A549 (cell line): ENCODE measurements around the gene MAB21L3. TPM values are rescaled to one million over a fixed set of nuclear protein-coding genes. Genes with fewer than 3 reads are reported as not detected.

Experiments
- ATAC-seq, 2 experiments: fragments of 200-7000 bp in 1 of 2; fragments of >200 bp in 1 of 2; cut with Nextera tagmentation in 1 of 2; cut with Tn5 transposase in 1 of 2; 3 replicates each; pipeline versions ENCODE4 v1.8.0 to v1.9.1; 2018 to 2020; ENCODE audit warnings: mild to moderate bottlenecking in 1 of 2, moderate library complexity in 1 of 2
- CTCF ChIA-PET: fragments of 300-600 bp; sonication (Branson Sonifier 250); formaldehyde crosslinking; extraction: SDS; loops from one replicate; lab custom pipeline; 2021; ENCODE audit warnings: antibody characterized with exemption, inconsistent platforms; lab: Yijun Ruan, JAX
- POLR2A ChIA-PET: fragments of 350-600 bp; formaldehyde crosslinking; extraction: SDS; loops from one replicate; lab custom pipeline; 2021; ENCODE audit warnings: antibody characterized with exemption, inconsistent platforms; lab: Yijun Ruan, JAX
- DNase-seq, 2 experiments: peaks; one replicate each; pipeline versions ENCODE4 v3.0.0 to v3.0.0-alpha.2; 2011 to 2016; ENCODE audit warnings: low read depth in 1 of 2, low spot score in 1 of 2
- FAIRE-seq: peaks from 2 replicates; lab custom pipeline; 2011; peaks lifted over from hg19 to GRCh38; lab: Jason Lieb, UNC
- H3K27ac ChIP-seq, 2 experiments: fragments of >200 bp; sonication (Bioruptor Twin); formaldehyde crosslinking; 3 replicates each; pipeline ENCODE4 v1.5.1; 2016 to 2017
- H3K4me1 ChIP-seq: fragments of >200 bp; sonication (Bioruptor Twin); formaldehyde crosslinking; 3 replicates; pipeline ENCODE4 v1.6.1; 2016
- H3K4me2 ChIP-seq: fragments of >200 bp; sonication (Bioruptor Twin); formaldehyde crosslinking; 3 replicates; pipeline ENCODE4 v1.6.1; 2016
- H3K4me3 ChIP-seq: fragments of >200 bp; sonication (Bioruptor Twin); formaldehyde crosslinking; 3 replicates; pipeline ENCODE4 v1.5.1; 2016
- H3K9me3 ChIP-seq: fragments of >200 bp; sonication (Bioruptor Twin); formaldehyde crosslinking; 3 replicates; pipeline ENCODE4 v1.6.1; 2016
- BHLHE40 ChIP-seq: IDR thresholded peaks from 2 replicates; pipeline ENCODE4 v1.6.1; 2012; ENCODE audit warnings: low read depth, low read length, inconsistent platforms
- CBX8 ChIP-seq: fragments of 200-600 bp; sonication (generic); IDR thresholded peaks from 2 replicates; pipeline ENCODE4 v1.6.1; 2016
- CHD2 ChIP-seq: fragments of 150-350 bp; IDR thresholded peaks from 2 replicates; pipeline ENCODE4 v1.6.1; 2014; ENCODE audit warnings: low read length; ENCODE audit not compliant: partially characterized antibody
- EHF ChIP-seq: fragments of 250-450 bp; sonication (Bioruptor Pico); IDR thresholded peaks from 2 replicates; pipeline ENCODE4 v1.5.0; 2020; ENCODE audit warnings: mild to moderate bottlenecking
- FOSB ChIP-seq: fragments of 250-450 bp; sonication (Bioruptor Pico); IDR thresholded peaks from 2 replicates; pipeline ENCODE4 v1.5.0; 2020; ENCODE audit warnings: mild to moderate bottlenecking, moderate library complexity
- FOXS1 ChIP-seq: fragments of 250-450 bp; sonication (Bioruptor Pico); IDR thresholded peaks from 2 replicates; pipeline ENCODE4 v1.5.0; 2020; ENCODE audit warnings: mild to moderate bottlenecking, moderate library complexity
- HEYL ChIP-seq: fragments of 250-450 bp; sonication (Bioruptor Pico); IDR thresholded peaks from 2 replicates; pipeline ENCODE4 v1.8.0; 2021; ENCODE audit warnings: mild to moderate bottlenecking, moderate library complexity
- JUN ChIP-seq, 2 experiments: fragments of >200 bp; sonication (Bioruptor Twin); formaldehyde crosslinking; IDR thresholded peaks; 2 replicates in 1 of 2; 3 replicates in 1 of 2; pipeline ENCODE4 v1.6.1; 2016 to 2017
- MAFK ChIP-seq: fragments of 450-650 bp; IDR thresholded peaks from 2 replicates; pipeline ENCODE4 v1.6.1; 2014; ENCODE audit not compliant: partially characterized antibody
- MAZ ChIP-seq: fragments of 150-350 bp; IDR thresholded peaks from 2 replicates; pipeline ENCODE4 v1.6.1; 2014; ENCODE audit warnings: antibody characterized with exemption, low read depth, low read length, borderline replicate concordance
- MYC ChIP-seq: IDR thresholded peaks from 2 replicates; pipeline ENCODE4 v1.6.1; 2012; ENCODE audit warnings: mild to moderate bottlenecking, inconsistent platforms, low read length, improper control_type of control experiment, borderline replicate concordance
- POLR2AphosphoS2 ChIP-seq: conservative IDR thresholded peaks from 2 replicates; pipeline ENCODE4 v1.6.1; 2012; ENCODE audit warnings: low read length, improper control_type of control experiment, inconsistent platforms
- RAD21 ChIP-seq, 2 experiments: fragments of >200 bp in 1 of 2; sonication (Bioruptor Twin) in 1 of 2; formaldehyde crosslinking in 1 of 2; IDR thresholded peaks in 1 of 2; conservative IDR thresholded peaks in 1 of 2; 2 replicates in 1 of 2; 3 replicates in 1 of 2; pipeline ENCODE4 v1.6.1; 2012 to 2018; ENCODE audit warnings: inconsistent platforms in 1 of 2
- REST ChIP-seq: fragments of 200-600 bp; sonication (generic); IDR thresholded peaks from 2 replicates; pipeline ENCODE4 v1.6.1; 2016; ENCODE audit warnings: antibody characterized with exemption, mild to moderate bottlenecking, moderate library complexity
- RFX5 ChIP-seq: fragments of 450-650 bp; IDR thresholded peaks from 2 replicates; pipeline ENCODE4 v1.7.1; 2014; ENCODE audit warnings: antibody characterized with exemption, mild to moderate bottlenecking, moderate library complexity
- TFCP2L1 ChIP-seq: fragments of 250-450 bp; sonication (Bioruptor Pico); IDR thresholded peaks from 2 replicates; pipeline ENCODE4 v1.5.0; 2021; ENCODE audit warnings: mild to moderate bottlenecking
- ZC3H11A ChIP-seq: fragments of 450-650 bp; IDR thresholded peaks from 2 replicates; pipeline ENCODE4 v1.6.1; 2014; ENCODE audit warnings: antibody characterized with exemption, mild to moderate bottlenecking
- ZSCAN20 ChIP-seq: fragments of 250-450 bp; sonication (Bioruptor Pico); IDR thresholded peaks from 2 replicates; pipeline ENCODE4 v1.8.0; 2022; ENCODE audit warnings: mild to moderate bottlenecking, moderate library complexity
- WGBS: methylation state at CpG from one replicate; pipeline ENCODE4 v1.1.6; 2017; ENCODE audit errors: missing lambda C conversion rate; 5-methylcytosine and 5-hydroxymethylcytosine counted together
- polyA plus RNA-seq, 4 experiments: library from polyadenylated mRNA; depleted of rRNA in 3 of 4; stranded (reverse); fragments of >200 nt; fragmentation: RNase III in 1 of 4; extraction: RNeasy Plus Mini Kit Qiagen cat#74134 plus additional on column Dnase treatment in 1 of 4; gene quantifications; 2 replicates in 3 of 4; 3 replicates in 1 of 4; pipeline ENCODE4 v1.2.3, GENCODE V29; 2011 to 2017
- TF ChIP-seq, protein P1 (sequence below): IDR thresholded peaks from 2 replicates; pipeline ENCODE4 v1.6.1; 2012
- TF ChIP-seq, protein P2 (sequence below): fragments of >200 bp; sonication (Bioruptor Twin); formaldehyde crosslinking; IDR thresholded peaks from 2 replicates; pipeline ENCODE4 v1.6.1; 2016
- TF ChIP-seq, protein P3 (sequence below): IDR thresholded peaks from 2 replicates; pipeline ENCODE4 v1.6.1; 2012

The MAB21L3 gene
- polyA plus RNA-seq, 2 of the 4 experiments (the other 2 are of a cell fraction) = 0.03 to 0.09 TPM

DNA sequence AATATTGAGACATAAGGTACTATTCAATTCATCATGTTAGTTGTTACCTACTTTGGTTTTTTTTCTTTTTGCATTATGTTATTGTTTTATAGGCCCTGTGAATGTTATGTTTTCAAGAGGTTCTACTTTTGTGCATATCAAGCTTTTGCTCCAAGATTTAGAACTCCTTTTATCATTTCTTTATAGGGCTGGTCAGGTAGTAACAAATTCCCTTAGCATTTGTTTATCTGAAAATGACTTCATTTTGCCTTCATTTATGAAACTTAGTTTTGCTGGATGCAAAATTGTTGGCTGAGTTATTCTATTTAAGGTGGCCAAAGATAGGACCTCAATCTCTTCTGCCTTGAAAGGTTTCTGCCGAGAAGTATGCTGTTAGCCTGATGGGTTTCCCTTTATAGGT lies 21.3 kb upstream of the MAB21L3 start:
- Histone ChIP-seq H3K4me2 (no peak overlapping the region), H3K27ac (no peak overlapping the region), H3K9me3 (peaks cover 20% of the 10 kb centered on the region; the same call in 2 of the 3 replicates), H3K4me1 (no peaks in the 10 kb centered on the region), H3K4me3 (no peak overlapping the region)
- CTCF ChIA-PET = no interaction called here
- FAIRE-seq (no peak), ATAC-seq (no peak), DNase-seq (no peak)
- POLR2A ChIA-PET = no interaction called here
- TF ChIP-seq CHD2 (no peak), RAD21 (conservative IDR thresholded peaks at IDR 0.05 in 1 of 2, IDR thresholded peaks at IDR 0.05 in 1 of 2) (no peak)
- TF ChIP-seq, protein P1, sequence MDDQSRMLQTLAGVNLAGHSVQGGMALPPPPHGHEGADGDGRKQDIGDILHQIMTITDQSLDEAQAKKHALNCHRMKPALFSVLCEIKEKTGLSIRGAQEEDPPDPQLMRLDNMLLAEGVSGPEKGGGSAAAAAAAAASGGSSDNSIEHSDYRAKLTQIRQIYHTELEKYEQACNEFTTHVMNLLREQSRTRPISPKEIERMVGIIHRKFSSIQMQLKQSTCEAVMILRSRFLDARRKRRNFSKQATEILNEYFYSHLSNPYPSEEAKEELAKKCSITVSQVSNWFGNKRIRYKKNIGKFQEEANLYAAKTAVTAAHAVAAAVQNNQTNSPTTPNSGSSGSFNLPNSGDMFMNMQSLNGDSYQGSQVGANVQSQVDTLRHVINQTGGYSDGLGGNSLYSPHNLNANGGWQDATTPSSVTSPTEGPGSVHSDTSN = no peak
- 6% methylated on average over 1 of the region's 1 CpG for WGBS

GRCh38 chr1:116091083-116091482 lies 20.1 kb upstream of the MAB21L3 start:
- TF ChIP-seq POLR2AphosphoS2 = no peak
- TF ChIP-seq, protein P2, sequence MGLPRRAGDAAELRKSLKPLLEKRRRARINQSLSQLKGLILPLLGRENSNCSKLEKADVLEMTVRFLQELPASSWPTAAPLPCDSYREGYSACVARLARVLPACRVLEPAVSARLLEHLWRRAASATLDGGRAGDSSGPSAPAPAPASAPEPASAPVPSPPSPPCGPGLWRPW = no peak
- no peak for TF ChIP-seq TFCP2L1
- TF ChIP-seq ZC3H11A = no peak
- TF ChIP-seq BHLHE40 = no peak
- TF ChIP-seq MYC = no peak
- TF ChIP-seq MAFK = no peak
- no peak for TF ChIP-seq MAZ
- TF ChIP-seq FOSB (CRISPR knock-in tag) = no peak
- no peak for TF ChIP-seq EHF (CRISPR knock-in tag)
- TF ChIP-seq CBX8 = no peak
- no peak for TF ChIP-seq RAD21 (conservative IDR thresholded peaks at IDR 0.05 in 1 of 2, IDR thresholded peaks at IDR 0.05 in 1 of 2)
- no peak for TF ChIP-seq JUN (IDR thresholded peaks at IDR 0.05)
- no peak for TF ChIP-seq ZSCAN20 (CRISPR knock-in tag)
- TF ChIP-seq FOXS1 (CRISPR knock-in tag) = no peak
- no peak for TF ChIP-seq HEYL (CRISPR knock-in tag)
- TF ChIP-seq REST = no peak
- TF ChIP-seq RFX5 = no peak
- TF ChIP-seq, protein P3, sequence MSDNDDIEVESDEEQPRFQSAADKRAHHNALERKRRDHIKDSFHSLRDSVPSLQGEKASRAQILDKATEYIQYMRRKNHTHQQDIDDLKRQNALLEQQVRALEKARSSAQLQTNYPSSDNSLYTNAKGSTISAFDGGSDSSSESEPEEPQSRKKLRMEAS = no peak
- Histone ChIP-seq H3K4me2 (no peak overlapping the region), H3K4me3 (no peak overlapping the region), H3K4me1 (no peaks in the 10 kb centered on the region), H3K9me3 (peaks cover 20% of the 10 kb centered on the region; the same call in 2 of the 3 replicates), H3K27ac (no peak overlapping the region)
- POLR2A ChIA-PET = no interaction called here
- ATAC-seq (no peak), FAIRE-seq (no peak), DNase-seq (no peak)
- WGBS = 50% methylated on average over 1 of the region's 1 CpG
- CTCF ChIA-PET = no interaction called here
